GM21723 (cell line): ENCODE data around the gene CAMK4.
"Not testable (repeated sequence)": the region's sequence is repeated elsewhere in the genome, so short reads cannot be mapped to it uniquely, and the experiment has no call there.

Experiments used
- ATAC-seq: cut with Tn5 transposase; IDR thresholded peaks from one replicate; pipeline ENCODE4 v1.9.1; 2021; ENCODE audit warnings: mild to moderate bottlenecking, moderate library complexity; ENCODE audit not compliant: unreplicated experiment

Gene CAMK4

GRCh38 chr5:111374380-111374779 lies 150.2 kb downstream of the CAMK4 start:
- no peak for ATAC-seq

- no peak for ATAC-seq
Observed at GRCh38 chr5:111375645-111376044, 151.5 kb downstream of the CAMK4 start.

- no peak for ATAC-seq
Observed at GRCh38 chr5:111377306-111377705, 153.1 kb downstream of the CAMK4 start.

GRCh38 chr5:111379391-111379816 lies 155.2 kb downstream of the CAMK4 start:
- ATAC-seq, result no peak

GRCh38 chr5:111383288-111383970 lies 159.2 kb downstream of the CAMK4 start:
- ATAC-seq, result no peak

GRCh38 chr5:111384220-111384619 lies 160.0 kb downstream of the CAMK4 start:
- ATAC-seq, result no peak

- no peak for ATAC-seq
Observed at GRCh38 chr5:111385051-111385450, 160.9 kb downstream of the CAMK4 start.

- ATAC-seq, result no peak
Observed at GRCh38 chr5:111385970-111386831, 162.0 kb downstream of the CAMK4 start.

GRCh38 chr5:111386832-111387162 lies 162.6 kb downstream of the CAMK4 start:
- no peak for ATAC-seq

GRCh38 chr5:111387361-111387760 lies 163.2 kb downstream of the CAMK4 start:
- ATAC-seq, result no peak

GRCh38 chr5:111389390-111390082 lies 165.4 kb downstream of the CAMK4 start:
- ATAC-seq, result no peak

- ATAC-seq, result no peak
Observed at GRCh38 chr5:111392181-111392580, 168.0 kb downstream of the CAMK4 start.

- ATAC-seq, result no peak
Observed at GRCh38 chr5:111394586-111394985, 170.4 kb downstream of the CAMK4 start.

- ATAC-seq, result no peak
Observed at GRCh38 chr5:111398013-111398412, 173.8 kb downstream of the CAMK4 start.

GRCh38 chr5:111399113-111399512 lies 174.9 kb downstream of the CAMK4 start:
- ATAC-seq, result no peak

GRCh38 chr5:111401906-111402305 lies 177.7 kb downstream of the CAMK4 start:
- no peak for ATAC-seq

GRCh38 chr5:111404270-111404769 lies 180.1 kb downstream of the CAMK4 start:
- no peak for ATAC-seq

- ATAC-seq, result no peak
Observed at GRCh38 chr5:111407562-111407961, 183.4 kb downstream of the CAMK4 start.

GRCh38 chr5:111408817-111409216 lies 184.6 kb downstream of the CAMK4 start:
- no peak for ATAC-seq

GRCh38 chr5:111409266-111409665 lies 185.1 kb downstream of the CAMK4 start:
- not testable (repeated sequence) for ATAC-seq

- not testable (repeated sequence) for ATAC-seq
Observed at GRCh38 chr5:111410067-111410466, 185.9 kb downstream of the CAMK4 start.
